Natural killer cell treated with Interleukin-12 subunit alpha and Interleukin-12 subunit beta and Interleukin-15 and Interleukin-18, amount 100 ng/mL, for 72 hours (primary cell): ENCODE data around the gene NLRC3. TPM values are rescaled to one million over a fixed set of nuclear protein-coding genes. Genes with fewer than 3 reads are reported as not detected.

Experiments used
- ATAC-seq, 2 donors: fragments of 150-1000 bp; cut with Tn5 transposase in 1 of 2; sonication (Bioruptor Pico), chemical (Tn5 transposase) in 1 of 2; 2 replicates each; pipeline ENCODE4 v1.10.0; 2021
- DNase-seq: peaks from one replicate; pipeline ENCODE4 v3.0.0; 2022; ENCODE audit warnings: low spot score
- H3K27ac Mint-ChIP-seq, 2 donors: 1 replicate in 1 of 2; 2 replicates in 1 of 2; pipeline ENCODE4 v1.8.0; 2022; ENCODE audit warnings: mixed read lengths in 2 of 2, mild to moderate bottlenecking in 1 of 2, moderate library complexity in 1 of 2
- H3K27me3 Mint-ChIP-seq, 2 donors: 1 replicate in 1 of 2; 2 replicates in 1 of 2; pipeline ENCODE4 v1.8.0; 2022; ENCODE audit warnings: mixed read lengths in 2 of 2
- H3K36me3 Mint-ChIP-seq: one replicate; pipeline ENCODE4 v1.8.0; 2022; ENCODE audit warnings: mixed read lengths
- H3K4me1 Mint-ChIP-seq, 2 donors: 1 replicate in 1 of 2; 2 replicates in 1 of 2; pipeline ENCODE4 v1.8.0; 2022; ENCODE audit warnings: low read depth in 2 of 2, mixed read lengths in 2 of 2, mild to moderate bottlenecking in 1 of 2
- H3K4me3 Mint-ChIP-seq: one replicate; pipeline ENCODE4 v1.8.0; 2022; ENCODE audit warnings: mixed read lengths
- H3K9me3 Mint-ChIP-seq: 2 replicates; pipeline ENCODE4 v1.8.0; 2022; ENCODE audit warnings: mixed read lengths
- total RNA-seq, 2 donors: library from RNA; stranded (reverse); gene quantifications; one replicate each; pipeline ENCODE4 v1.2.3, GENCODE V29; 2022

The NLRC3 gene
- total RNA-seq, 2 donors from 2014 or later, result 48.3 to 61.8 TPM

- no peaks in the 10 kb centered on the region for H3K9me3 Mint-ChIP-seq
- no peak overlapping the region for H3K4me3 Mint-ChIP-seq
- ATAC-seq, result no peak
- peaks cover 22 to 28% of the 10 kb centered on the region in 2 donors for H3K4me1 Mint-ChIP-seq
- peaks cover 11% of the 10 kb centered on the region for H3K36me3 Mint-ChIP-seq
- no peaks in the 10 kb centered on the region for H3K27me3 Mint-ChIP-seq
- no peak overlapping the region for H3K27ac Mint-ChIP-seq
- no peak for DNase-seq
Measured at GRCh38 chr16:3607634-3608033, 30.4 kb upstream of the NLRC3 start.

GRCh38 chr16:3607161-3607560 is 30.0 kb upstream of the NLRC3 start:
- H3K27me3 Mint-ChIP-seq, result no peaks in the 10 kb centered on the region
- no peak overlapping the region for H3K27ac Mint-ChIP-seq
- ATAC-seq, result no peak
- H3K36me3 Mint-ChIP-seq, result peaks cover 11% of the 10 kb centered on the region
- no peak overlapping the region for H3K4me3 Mint-ChIP-seq
- peaks cover 19 to 23% of the 10 kb centered on the region in 2 donors for H3K4me1 Mint-ChIP-seq
- no peaks in the 10 kb centered on the region for H3K9me3 Mint-ChIP-seq
- DNase-seq, result no peak

GRCh38 chr16:3606441-3606840 is 29.2 kb upstream of the NLRC3 start:
- ATAC-seq, result no peak
- no peak for DNase-seq
- Mint-ChIP-seq H3K27me3 (no peaks in the 10 kb centered on the region), H3K9me3 (no peaks in the 10 kb centered on the region), H3K4me1 (peaks cover 13 to 16% of the 10 kb centered on the region in 2 donors), H3K4me3 (no peak overlapping the region), H3K36me3 (peaks cover 15% of the 10 kb centered on the region), H3K27ac (no peak overlapping the region)

- DNase-seq, result no peak
- Mint-ChIP-seq H3K27me3 (no peaks in the 10 kb centered on the region), H3K4me3 (no peak overlapping the region), H3K9me3 (no peaks in the 10 kb centered on the region), H3K27ac (no peak overlapping the region), H3K4me1 (peaks cover 3 to 5% of the 10 kb centered on the region in 2 donors), H3K36me3 (peaks cover 21% of the 10 kb centered on the region)
- ATAC-seq, result no peak
Measured at GRCh38 chr16:3602320-3602653, 25.1 kb upstream of the NLRC3 start.

- no peak for DNase-seq
- Mint-ChIP-seq H3K27me3 (no peaks in the 10 kb centered on the region), H3K4me1 (peaks cover 0 to 5% of the 10 kb centered on the region in 2 donors), H3K4me3 (no peak overlapping the region), H3K36me3 (peaks cover 21% of the 10 kb centered on the region), H3K27ac (no peak overlapping the region), H3K9me3 (no peaks in the 10 kb centered on the region)
- no peak for ATAC-seq
Measured at GRCh38 chr16:3601614-3602319, 24.6 kb upstream of the NLRC3 start.

GRCh38 chr16:3599922-3600321 is 22.7 kb upstream of the NLRC3 start:
- H3K36me3 Mint-ChIP-seq, result peaks cover 16% of the 10 kb centered on the region
- no peak for ATAC-seq
- no peak for DNase-seq
- no peaks in the 10 kb centered on the region for H3K9me3 Mint-ChIP-seq
- H3K27ac Mint-ChIP-seq, result no peak overlapping the region
- H3K4me1 Mint-ChIP-seq, result peaks cover 8 to 9% of the 10 kb centered on the region in 2 donors
- no peak overlapping the region for H3K4me3 Mint-ChIP-seq
- H3K27me3 Mint-ChIP-seq, result no peaks in the 10 kb centered on the region

- ATAC-seq (no peak), DNase-seq (no peak)
- Mint-ChIP-seq H3K27me3 (no peaks in the 10 kb centered on the region), H3K27ac (no peak overlapping the region), H3K36me3 (peaks cover 16% of the 10 kb centered on the region), H3K9me3 (no peaks in the 10 kb centered on the region), H3K4me1 (peaks cover 8 to 10% of the 10 kb centered on the region in 2 donors), H3K4me3 (no peak overlapping the region)
Measured at GRCh38 chr16:3599121-3599520, 21.9 kb upstream of the NLRC3 start.

- H3K27me3 Mint-ChIP-seq, result no peaks in the 10 kb centered on the region
- ATAC-seq (no peak), DNase-seq (no peak)
- H3K36me3 Mint-ChIP-seq, result peaks cover 10% of the 10 kb centered on the region
- peaks cover 8 to 10% of the 10 kb centered on the region in 2 donors for H3K4me1 Mint-ChIP-seq
- H3K4me3 Mint-ChIP-seq, result no peak overlapping the region
- H3K9me3 Mint-ChIP-seq, result no peaks in the 10 kb centered on the region
- no peak overlapping the region for H3K27ac Mint-ChIP-seq
Measured at GRCh38 chr16:3598236-3598635, 21.0 kb upstream of the NLRC3 start.

- no peaks in the 10 kb centered on the region for H3K27me3 Mint-ChIP-seq
- DNase-seq (no peak), ATAC-seq (no peak)
- no peaks in the 10 kb centered on the region for H3K9me3 Mint-ChIP-seq
- no peak overlapping the region for H3K4me3 Mint-ChIP-seq
- peaks cover 10% of the 10 kb centered on the region for H3K36me3 Mint-ChIP-seq
- H3K27ac Mint-ChIP-seq, result no peak overlapping the region
- peaks cover 8 to 10% of the 10 kb centered on the region in 2 donors for H3K4me1 Mint-ChIP-seq
Measured at GRCh38 chr16:3597676-3598075, 20.5 kb upstream of the NLRC3 start.

GRCh38 chr16:3597226-3597625 is 20.0 kb upstream of the NLRC3 start:
- H3K9me3 Mint-ChIP-seq, result no peaks in the 10 kb centered on the region
- no peak for ATAC-seq
- no peak overlapping the region for H3K27ac Mint-ChIP-seq
- DNase-seq, result no peak
- H3K36me3 Mint-ChIP-seq, result peaks cover 10% of the 10 kb centered on the region
- peaks cover 8 to 10% of the 10 kb centered on the region in 2 donors for H3K4me1 Mint-ChIP-seq
- no peak overlapping the region for H3K4me3 Mint-ChIP-seq
- H3K27me3 Mint-ChIP-seq, result no peaks in the 10 kb centered on the region

- DNase-seq (no peak), ATAC-seq (peak; percentile 3 to 28)
- H3K4me3 Mint-ChIP-seq, result no peak overlapping the region
- H3K9me3 Mint-ChIP-seq, result no peaks in the 10 kb centered on the region
- peaks cover 4% of the 10 kb centered on the region for H3K36me3 Mint-ChIP-seq
- peaks cover 8 to 10% of the 10 kb centered on the region in 2 donors for H3K4me1 Mint-ChIP-seq
- peak overlapping the region in 1 of 2 donors; percentile 45 for H3K27ac Mint-ChIP-seq
- no peaks in the 10 kb centered on the region for H3K27me3 Mint-ChIP-seq
Measured at GRCh38 chr16:3596101-3596861, 19.1 kb upstream of the NLRC3 start.

- H3K4me1 Mint-ChIP-seq, result peaks cover 8 to 15% of the 10 kb centered on the region in 2 donors
- H3K27me3 Mint-ChIP-seq, result peaks cover 0 to 3% of the 10 kb centered on the region in 2 donors
- H3K27ac Mint-ChIP-seq, result peak overlapping the region in 1 of 2 donors; percentile 45
- H3K36me3 Mint-ChIP-seq, result peaks cover 5% of the 10 kb centered on the region
- DNase-seq (no peak), ATAC-seq (peak; percentile 39 to 76)
- H3K9me3 Mint-ChIP-seq, result no peaks in the 10 kb centered on the region
- H3K4me3 Mint-ChIP-seq, result peak overlapping the region; percentile 3
Measured at GRCh38 chr16:3595521-3596021, 18.4 kb upstream of the NLRC3 start.

- H3K9me3 Mint-ChIP-seq, result no peaks in the 10 kb centered on the region
- ATAC-seq (peak in 1 of 2 donors; percentile 8), DNase-seq (no peak)
- peaks cover 5% of the 10 kb centered on the region for H3K36me3 Mint-ChIP-seq
- peak overlapping the region in 1 of 2 donors; percentile 45 for H3K27ac Mint-ChIP-seq
- peaks cover 8 to 15% of the 10 kb centered on the region in 2 donors for H3K4me1 Mint-ChIP-seq
- peaks cover 0 to 5% of the 10 kb centered on the region in 2 donors for H3K27me3 Mint-ChIP-seq
- H3K4me3 Mint-ChIP-seq, result peak overlapping the region; percentile 3
Measured at GRCh38 chr16:3595110-3595486, 17.9 kb upstream of the NLRC3 start.
